H9 (cell line): Measurements from ENCODE around the gene MAJIN. TPM values are rescaled to one million over a fixed set of nuclear protein-coding genes. Genes with fewer than 3 reads are reported as not detected.
A peak's percentile ranks its signal among the peaks of the same experiment; 100 is the strongest.

Experiments
- DNase-seq: peaks from one replicate; pipeline ENCODE4 v3.0.0-alpha.2; 2017
- H2AFZ ChIP-seq: one replicate; pipeline ENCODE4 v1.6.1; 2013; ENCODE audit warnings: mild to moderate bottlenecking, low read length, control low read depth, moderate library complexity
- H2AK5ac ChIP-seq: 2 replicates; pipeline ENCODE4 v1.6.1; 2013; ENCODE audit warnings: low read length, control low read depth, mixed read lengths; ENCODE audit not compliant: insufficient read length
- H2BK120ac ChIP-seq: one replicate; pipeline ENCODE4 v1.6.1; 2013; ENCODE audit warnings: low read depth, mild to moderate bottlenecking, low read length, control low read depth, inconsistent platforms; ENCODE audit not compliant: poor library complexity, severe bottlenecking
- H2BK12ac ChIP-seq: 2 replicates; pipeline ENCODE4 v1.6.1; 2013; ENCODE audit warnings: low read length, control low read depth, mixed read lengths, low read depth; ENCODE audit not compliant: insufficient read length
- H2BK15ac ChIP-seq: 2 replicates; pipeline ENCODE4 v1.6.1; 2013; ENCODE audit warnings: low read depth, low read length, control low read depth
- H2BK20ac ChIP-seq: one replicate; pipeline ENCODE4 v1.6.1; 2013; ENCODE audit warnings: low read depth, mild to moderate bottlenecking, low read length, control low read depth, inconsistent platforms; ENCODE audit not compliant: poor library complexity, severe bottlenecking
- H2BK5ac ChIP-seq: 2 replicates; pipeline ENCODE4 v1.6.1; 2013; ENCODE audit warnings: low read length, control low read depth, mixed read lengths; ENCODE audit not compliant: insufficient read length
- H3K14ac ChIP-seq: 2 replicates; pipeline ENCODE4 v1.6.1; 2013; ENCODE audit warnings: low read length, control low read depth; ENCODE audit not compliant: insufficient read depth
- H3K18ac ChIP-seq: 2 replicates; pipeline ENCODE4 v1.6.1; 2013; ENCODE audit warnings: low read depth, mild to moderate bottlenecking, mixed read lengths, low read length, control low read depth; ENCODE audit not compliant: insufficient read length
- H3K23ac ChIP-seq: 2 replicates; pipeline ENCODE4 v1.6.1; 2013; ENCODE audit warnings: low read length, control low read depth, mixed read lengths, low read depth; ENCODE audit not compliant: insufficient read length
- H3K23me2 ChIP-seq: 2 replicates; pipeline ENCODE4 v1.6.1; 2013; ENCODE audit warnings: low read depth, mild to moderate bottlenecking, mixed read lengths, low read length, control low read depth; ENCODE audit not compliant: insufficient read length, poor library complexity, severe bottlenecking
- H3K27ac ChIP-seq: 2 replicates; pipeline ENCODE4 v1.5.1; 2013; ENCODE audit warnings: low read length, control low read depth, mixed read lengths, low read depth; ENCODE audit not compliant: insufficient read length
- H3K27me3 ChIP-seq: 2 replicates; pipeline ENCODE4 v1.6.1; 2013; ENCODE audit warnings: low read length, control low read depth, inconsistent platforms; ENCODE audit not compliant: insufficient read depth
- H3K4ac ChIP-seq: 2 replicates; pipeline ENCODE4 v1.6.1; 2013; ENCODE audit warnings: low read depth, mild to moderate bottlenecking, control low read depth, inconsistent platforms, low read length, moderate library complexity
- H3K4me1 ChIP-seq: 2 replicates; pipeline ENCODE4 v1.6.1; 2013; ENCODE audit warnings: low read length, control low read depth, inconsistent platforms; ENCODE audit not compliant: insufficient read depth
- H3K4me2 ChIP-seq: 2 replicates; pipeline ENCODE4 v1.6.1; 2013; ENCODE audit warnings: low read length, control low read depth, mixed read lengths; ENCODE audit not compliant: insufficient read length, insufficient read depth
- H3K56ac ChIP-seq: 2 replicates; pipeline ENCODE4 v1.6.1; 2013; ENCODE audit warnings: low read depth, mild to moderate bottlenecking, mixed read lengths, low read length, control low read depth; ENCODE audit not compliant: insufficient read length
- H3K79me1 ChIP-seq: 2 replicates; pipeline ENCODE4 v1.6.1; 2013; ENCODE audit warnings: low read depth, mild to moderate bottlenecking, moderate library complexity, low read length, control low read depth, inconsistent platforms; ENCODE audit not compliant: insufficient read depth, poor library complexity, severe bottlenecking
- H3K79me2 ChIP-seq: 2 replicates; pipeline ENCODE4 v1.6.1; 2013; ENCODE audit warnings: low read length, control low read depth, inconsistent platforms; ENCODE audit not compliant: insufficient read depth
- H3K9ac ChIP-seq: 2 replicates; pipeline ENCODE4 v1.6.1; 2013; ENCODE audit warnings: low read length, control low read depth, mixed read lengths; ENCODE audit not compliant: insufficient read length; ENCODE audit errors: extremely low read depth
- H3K9me3 ChIP-seq: one replicate; pipeline ENCODE4 v1.6.1; 2013; ENCODE audit warnings: low read depth, low read length, inconsistent platforms; ENCODE audit not compliant: control insufficient read depth
- H3T11ph ChIP-seq: one replicate; pipeline ENCODE4 v1.6.1; 2013; ENCODE audit warnings: mild to moderate bottlenecking, low read length, control low read depth, inconsistent platforms
- H4K20me1 ChIP-seq: one replicate; pipeline ENCODE4 v1.6.1; 2013; ENCODE audit not compliant: control insufficient read depth, insufficient read length, insufficient read depth
- H4K5ac ChIP-seq: 2 replicates; pipeline ENCODE4 v1.6.1; 2013; ENCODE audit warnings: low read depth, mild to moderate bottlenecking, mixed read lengths, low read length, control low read depth; ENCODE audit not compliant: insufficient read length
- H4K8ac ChIP-seq: replicated peaks from 2 replicates; pipeline ENCODE4 v1.6.1; 2013; ENCODE audit warnings: low read length, control low read depth, mixed read lengths, low read depth; ENCODE audit not compliant: insufficient read length
- H4K91ac ChIP-seq: 2 replicates; pipeline ENCODE4 v1.6.1; 2013; ENCODE audit warnings: low read depth, mild to moderate bottlenecking, moderate library complexity, mixed read lengths, low read length, control low read depth; ENCODE audit not compliant: insufficient read length
- H3K27ac Mint-ChIP-seq, 3 experiments: 2 replicates in 2 of 3; 3 replicates in 1 of 3; pipeline ENCODE4 v1.8.0; 2020 to 2021; ENCODE audit warnings: mixed read lengths in 3 of 3, mild to moderate bottlenecking in 1 of 3, moderate library complexity in 1 of 3
- H3K27me3 Mint-ChIP-seq: 2 replicates; pipeline ENCODE4 v1.8.0; 2021; ENCODE audit warnings: low read depth, mild to moderate bottlenecking, moderate library complexity, mixed read lengths
- H3K36me3 Mint-ChIP-seq, 3 experiments: 2 replicates in 2 of 3; 3 replicates in 1 of 3; pipeline ENCODE4 v1.8.0; 2020 to 2021; ENCODE audit warnings: low read depth in 3 of 3, mixed read lengths in 3 of 3; ENCODE audit not compliant: insufficient read depth in 1 of 3
- H3K4me1 Mint-ChIP-seq, 2 experiments: 2 replicates each; pipeline ENCODE4 v1.8.0; 2020; ENCODE audit warnings: mixed read lengths in 2 of 2
- H3K4me3 Mint-ChIP-seq, 2 experiments: 2 replicates in 1 of 2; 3 replicates in 1 of 2; pipeline ENCODE4 v1.8.0; 2020 to 2021; ENCODE audit warnings: mild to moderate bottlenecking in 2 of 2, mixed read lengths in 2 of 2, moderate library complexity in 1 of 2
- H3K9me3 Mint-ChIP-seq, 2 experiments: 2 replicates in 1 of 2; 3 replicates in 1 of 2; pipeline ENCODE4 v1.8.0; 2020; ENCODE audit warnings: mild to moderate bottlenecking in 2 of 2, mixed read lengths in 2 of 2, moderate library complexity in 1 of 2
- WGBS: extraction: QIAGEN DNeasy Blood & Tissue Kit; methylation state at CpG from one replicate; pipeline ENCODE4 v1.1.7; 2013; ENCODE audit warnings: missing lambda C conversion rate, low lambda C conversion rate, mixed read lengths; ENCODE audit not compliant: insufficient read length; ENCODE audit errors: extremely low coverage; 5-methylcytosine and 5-hydroxymethylcytosine counted together
- total RNA-seq: library from RNA; stranded (reverse); gene quantifications from 2 replicates; pipeline ENCODE4 v1.2.1, GENCODE V29; 2021
- TF ChIP-seq, protein P1 (sequence below): fragments of 200-600 bp; sonication (generic); conservative IDR thresholded peaks from 3 replicates; pipeline ENCODE4 v1.8.0; 2021; ENCODE audit warnings: antibody characterized with exemption, mild to moderate bottlenecking

The MAJIN gene
- total RNA-seq, 1 experiment from 2014 or later, result not detected

GRCh38 chr11:64905516-64906313 lies 66.2 kb downstream of the MAJIN start:
- Histone ChIP-seq H3K56ac (no peak overlapping the region), H2BK12ac (no peak overlapping the region), H2AK5ac (no peak overlapping the region), H3K4me2 (no peak overlapping the region), H3K27me3 (no peaks in the 10 kb centered on the region), H3K23me2 (no peaks in the 10 kb centered on the region), H4K20me1 (no peaks in the 10 kb centered on the region), H3K23ac (no peak overlapping the region), H3K79me1 (no peaks in the 10 kb centered on the region), H2BK20ac (no peak overlapping the region), H3K9ac (no peak overlapping the region), H4K91ac (no peak overlapping the region), H2BK5ac (no peak overlapping the region), H3T11ph (no peak overlapping the region), H3K14ac (no peak overlapping the region), H3K27ac (no peak overlapping the region), H3K4me1 (no peaks in the 10 kb centered on the region), H4K8ac (no peak overlapping the region), H2BK120ac (no peak overlapping the region), H4K5ac (no peak overlapping the region), H3K18ac (no peak overlapping the region), H3K9me3 (no peaks in the 10 kb centered on the region), H3K4ac (no peak overlapping the region), H2BK15ac (no peak overlapping the region), H2AFZ (no peak overlapping the region), H3K79me2 (no peaks in the 10 kb centered on the region)
- H3K4me3 Mint-ChIP-seq, result no peak overlapping the region; a peak in 1 of 5 replicates
- H3K27ac Mint-ChIP-seq, result peak overlapping the region in 1 of 3 experiments; percentile 51; a peak in 2 of 7 replicates
- no peaks in the 10 kb centered on the region for H3K9me3 Mint-ChIP-seq
- H3K4me1 Mint-ChIP-seq, result no peaks in the 10 kb centered on the region
- no peaks in the 10 kb centered on the region for H3K27me3 Mint-ChIP-seq
- peaks cover 11 to 41% (median 38%) of the 10 kb centered on the region in 3 experiments; a peak in 6 of 7 replicates for H3K36me3 Mint-ChIP-seq
- no peak for DNase-seq
- no CpG with 5 or more reads among the region's 25 CpGs for WGBS
- TF ChIP-seq, protein P1, sequence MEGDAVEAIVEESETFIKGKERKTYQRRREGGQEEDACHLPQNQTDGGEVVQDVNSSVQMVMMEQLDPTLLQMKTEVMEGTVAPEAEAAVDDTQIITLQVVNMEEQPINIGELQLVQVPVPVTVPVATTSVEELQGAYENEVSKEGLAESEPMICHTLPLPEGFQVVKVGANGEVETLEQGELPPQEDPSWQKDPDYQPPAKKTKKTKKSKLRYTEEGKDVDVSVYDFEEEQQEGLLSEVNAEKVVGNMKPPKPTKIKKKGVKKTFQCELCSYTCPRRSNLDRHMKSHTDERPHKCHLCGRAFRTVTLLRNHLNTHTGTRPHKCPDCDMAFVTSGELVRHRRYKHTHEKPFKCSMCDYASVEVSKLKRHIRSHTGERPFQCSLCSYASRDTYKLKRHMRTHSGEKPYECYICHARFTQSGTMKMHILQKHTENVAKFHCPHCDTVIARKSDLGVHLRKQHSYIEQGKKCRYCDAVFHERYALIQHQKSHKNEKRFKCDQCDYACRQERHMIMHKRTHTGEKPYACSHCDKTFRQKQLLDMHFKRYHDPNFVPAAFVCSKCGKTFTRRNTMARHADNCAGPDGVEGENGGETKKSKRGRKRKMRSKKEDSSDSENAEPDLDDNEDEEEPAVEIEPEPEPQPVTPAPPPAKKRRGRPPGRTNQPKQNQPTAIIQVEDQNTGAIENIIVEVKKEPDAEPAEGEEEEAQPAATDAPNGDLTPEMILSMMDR, result no peak
